Erythroblast (primary cell): Measurements from ENCODE around the gene GALNT9.

Source experiments
- GATA1 ChIP-seq: IDR thresholded peaks from 2 replicates; pipeline ENCODE4 v1.6.1; 2011; ENCODE audit warnings: low read depth, mild to moderate bottlenecking, control low read depth, low read length, moderate library complexity
- POLR2A ChIP-seq: IDR thresholded peaks from 2 replicates; pipeline ENCODE4 v1.6.1; 2011; ENCODE audit warnings: mild to moderate bottlenecking, low read length

- TF ChIP-seq POLR2A, result no peak
- TF ChIP-seq GATA1, result no peak
These were observed 119.0 kb downstream of the GALNT9 start for GRCh38 chr12:132210223-132211055.
